Fibroblast of villous mesenchyme (primary cell): ENCODE measurements around the gene GRIN2A. TPM values are rescaled to one million over a fixed set of nuclear protein-coding genes. Genes with fewer than 3 reads are reported as not detected.

Experiments
- DNase-seq: peaks from one replicate; pipeline ENCODE4 v3.0.0-alpha.2; 2010; ENCODE audit warnings: low read depth
- H3K4me3 ChIP-seq: 2 replicates; pipeline ENCODE4 v1.5.1; 2011; ENCODE audit warnings: low read depth, mild to moderate bottlenecking, low read length
- total RNA-seq: library from RNA; depleted of rRNA; stranded (reverse); fragments of >200 nt; gene quantifications from 2 replicates; pipeline ENCODE4 v1.2.3, GENCODE V29; 2012
- TF ChIP-seq, protein P1 (sequence below): IDR thresholded peaks from 2 replicates; pipeline ENCODE4 v1.5.1; 2012; ENCODE audit warnings: low read depth, mild to moderate bottlenecking, low read length; ENCODE audit not compliant: insufficient read depth

GRIN2A gene
- total RNA-seq, 1 donor: 1.3 TPM

- no peak overlapping the region for H3K4me3 ChIP-seq
- TF ChIP-seq, protein P1, sequence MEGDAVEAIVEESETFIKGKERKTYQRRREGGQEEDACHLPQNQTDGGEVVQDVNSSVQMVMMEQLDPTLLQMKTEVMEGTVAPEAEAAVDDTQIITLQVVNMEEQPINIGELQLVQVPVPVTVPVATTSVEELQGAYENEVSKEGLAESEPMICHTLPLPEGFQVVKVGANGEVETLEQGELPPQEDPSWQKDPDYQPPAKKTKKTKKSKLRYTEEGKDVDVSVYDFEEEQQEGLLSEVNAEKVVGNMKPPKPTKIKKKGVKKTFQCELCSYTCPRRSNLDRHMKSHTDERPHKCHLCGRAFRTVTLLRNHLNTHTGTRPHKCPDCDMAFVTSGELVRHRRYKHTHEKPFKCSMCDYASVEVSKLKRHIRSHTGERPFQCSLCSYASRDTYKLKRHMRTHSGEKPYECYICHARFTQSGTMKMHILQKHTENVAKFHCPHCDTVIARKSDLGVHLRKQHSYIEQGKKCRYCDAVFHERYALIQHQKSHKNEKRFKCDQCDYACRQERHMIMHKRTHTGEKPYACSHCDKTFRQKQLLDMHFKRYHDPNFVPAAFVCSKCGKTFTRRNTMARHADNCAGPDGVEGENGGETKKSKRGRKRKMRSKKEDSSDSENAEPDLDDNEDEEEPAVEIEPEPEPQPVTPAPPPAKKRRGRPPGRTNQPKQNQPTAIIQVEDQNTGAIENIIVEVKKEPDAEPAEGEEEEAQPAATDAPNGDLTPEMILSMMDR: no peak
- DNase-seq: no peak
Observed at GRCh38 chr16:9917691-9918090, 264.5 kb downstream of the GRIN2A start.

DNA sequence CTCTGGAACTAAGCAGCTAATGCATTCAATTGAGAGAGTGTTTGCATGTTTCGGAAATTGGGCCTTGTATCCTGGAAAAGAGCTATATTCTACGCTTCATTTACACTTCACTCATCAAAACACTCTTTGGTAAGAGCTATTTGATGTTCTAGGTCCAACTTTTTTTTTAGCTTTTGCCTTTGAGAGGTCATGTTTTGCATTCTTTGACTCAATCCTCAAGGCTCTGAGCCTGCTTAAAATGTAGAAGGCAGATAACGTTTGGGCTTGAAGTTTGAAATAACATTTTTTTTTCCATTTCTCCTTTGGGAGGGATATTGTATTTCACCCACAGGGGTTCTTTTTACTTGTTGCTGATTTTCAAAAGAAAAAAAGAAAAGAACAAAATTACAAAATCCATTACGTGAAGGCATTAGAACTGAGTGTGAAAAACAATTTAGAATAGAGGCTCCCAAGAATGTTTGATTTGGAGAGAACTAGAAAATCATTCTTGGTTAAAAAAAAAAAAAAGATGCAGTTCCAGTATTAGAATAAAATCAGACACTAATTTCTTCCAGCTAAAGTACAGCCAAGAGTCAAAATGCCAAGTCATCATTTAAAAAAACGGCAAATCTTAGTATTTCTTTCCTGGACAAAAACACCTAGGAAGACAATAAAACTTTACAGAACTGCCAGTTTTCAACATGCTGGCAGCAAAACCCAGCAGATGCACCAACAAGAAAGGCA, 268.5 kb downstream of the GRIN2A start:
- H3K4me3 ChIP-seq: no peak overlapping the region
- DNase-seq: no peak
- TF ChIP-seq, protein P1: no peak

DNA sequence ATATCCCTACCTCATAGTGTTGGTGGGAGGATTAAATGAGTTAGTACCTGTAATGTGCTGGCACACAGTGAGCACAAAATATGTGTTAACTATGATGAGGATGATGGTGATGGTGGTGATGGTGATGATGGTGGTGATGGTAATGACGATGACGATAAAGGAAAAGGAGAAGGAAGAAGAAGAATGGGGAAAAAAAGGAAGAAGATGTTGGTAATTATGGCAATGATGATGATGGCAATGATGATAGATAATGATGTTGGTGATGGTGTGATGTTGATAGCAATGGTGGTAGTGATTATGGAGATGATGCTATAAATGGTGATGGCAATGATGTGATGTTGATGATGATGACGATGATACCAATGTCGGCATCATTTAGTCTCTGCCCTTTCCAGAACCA, 270.2 kb downstream of the GRIN2A start:
- H3K4me3 ChIP-seq: no peak overlapping the region
- TF ChIP-seq, protein P1: no peak
- no peak for DNase-seq

DNA sequence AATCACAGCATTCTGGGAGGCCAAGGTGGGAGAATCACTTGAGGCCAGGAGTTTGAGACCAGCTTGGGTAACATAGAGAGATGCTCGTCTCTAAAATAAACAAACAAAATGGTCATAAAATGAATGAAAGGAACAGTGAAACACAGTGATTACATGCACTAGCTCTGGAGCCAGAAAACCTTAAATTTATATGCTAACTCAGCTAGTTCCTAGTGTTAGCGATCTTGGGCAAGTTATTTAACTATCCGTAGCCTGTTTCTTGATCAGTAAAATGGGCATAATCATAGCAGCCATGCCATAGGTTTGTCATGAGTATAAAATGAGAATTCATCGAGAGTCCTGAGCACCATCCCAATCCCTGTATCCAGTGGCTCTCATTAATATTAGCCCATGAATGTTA, 271.0 kb downstream of the GRIN2A start:
- TF ChIP-seq, protein P1: no peak
- no peak for DNase-seq
- H3K4me3 ChIP-seq: no peak overlapping the region

- H3K4me3 ChIP-seq: no peak overlapping the region
- TF ChIP-seq, protein P1: no peak
- DNase-seq: no peak
Observed at GRCh38 chr16:9909072-9909825, 273.0 kb downstream of the GRIN2A start.

DNA sequence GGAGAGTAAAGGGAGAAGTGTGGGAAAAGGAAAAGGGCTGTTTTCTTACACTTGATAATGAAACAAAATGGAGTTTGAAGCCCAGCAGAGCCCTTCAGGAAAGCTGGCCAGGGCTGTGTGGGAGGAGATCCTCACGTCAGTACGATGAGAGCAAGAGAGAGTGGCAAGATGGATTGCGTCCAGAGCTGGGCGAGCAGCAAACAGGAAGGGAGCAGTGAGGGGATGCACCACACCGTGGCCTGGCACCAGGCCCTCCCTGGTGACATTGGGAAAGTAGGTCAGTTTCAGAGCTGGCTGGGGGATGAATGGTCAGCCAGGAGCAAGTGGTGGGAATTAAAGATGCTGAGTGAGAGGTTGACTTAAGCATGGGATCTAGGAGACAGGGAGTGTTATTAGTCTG, 273.6 kb downstream of the GRIN2A start:
- no peak overlapping the region for H3K4me3 ChIP-seq
- TF ChIP-seq, protein P1: no peak
- no peak for DNase-seq
